HG03439 (cell line): ENCODE results near the gene P4HB.

Source experiments
- ATAC-seq: cut with Tn5 transposase; IDR thresholded peaks from one replicate; pipeline ENCODE4 v1.9.1; 2021; ENCODE audit warnings: mild to moderate bottlenecking, moderate library complexity; ENCODE audit not compliant: unreplicated experiment

Gene P4HB

GRCh38 chr17:81794509-81794908 is 65.8 kb downstream of the P4HB start:
- ATAC-seq, result no peak

GRCh38 chr17:81794074-81794476 is 66.3 kb downstream of the P4HB start:
- ATAC-seq, result no peak
